Rectal smooth muscle tissue (tissue), 1 donor: ENCODE data around the gene GALNT3.

Experiments
- H3K27ac ChIP-seq: one replicate; pipeline ENCODE4 v1.7.0; 2013; ENCODE audit warnings: low read depth, low read length, inconsistent platforms
- H3K27me3 ChIP-seq: one replicate; pipeline ENCODE4 v1.7.0; 2013; ENCODE audit warnings: low read length; ENCODE audit not compliant: control insufficient read depth, insufficient read depth
- H3K36me3 ChIP-seq: one replicate; pipeline ENCODE4 v1.7.0; 2013; ENCODE audit warnings: low read length; ENCODE audit not compliant: control insufficient read depth, insufficient read depth
- H3K4me1 ChIP-seq: one replicate; pipeline ENCODE4 v1.7.0; 2013; ENCODE audit warnings: low read length; ENCODE audit not compliant: control insufficient read depth, insufficient read depth
- H3K4me3 ChIP-seq: one replicate; pipeline ENCODE4 v1.7.0; 2013; ENCODE audit warnings: low read length
- H3K9ac ChIP-seq: one replicate; pipeline ENCODE4 v1.7.0; 2013; ENCODE audit warnings: low read length

The GALNT3 gene

GRCh38 chr2:165700531-165700930, 93.5 kb downstream of the GALNT3 start:
- Histone ChIP-seq H3K4me3 (no peak overlapping the region), H3K36me3 (no peaks in the 10 kb centered on the region), H3K27me3 (no peaks in the 10 kb centered on the region), H3K9ac (no peak overlapping the region), H3K27ac (no peak overlapping the region), H3K4me1 (no peaks in the 10 kb centered on the region)

GRCh38 chr2:165699946-165700345, 94.1 kb downstream of the GALNT3 start:
- Histone ChIP-seq H3K36me3 (no peaks in the 10 kb centered on the region), H3K27ac (no peak overlapping the region), H3K9ac (no peak overlapping the region), H3K27me3 (no peaks in the 10 kb centered on the region), H3K4me1 (no peaks in the 10 kb centered on the region), H3K4me3 (no peak overlapping the region)

GRCh38 chr2:165698444-165698884, 95.6 kb downstream of the GALNT3 start:
- Histone ChIP-seq H3K36me3 (no peaks in the 10 kb centered on the region), H3K4me1 (no peaks in the 10 kb centered on the region), H3K4me3 (no peak overlapping the region), H3K9ac (no peak overlapping the region), H3K27me3 (no peaks in the 10 kb centered on the region), H3K27ac (no peak overlapping the region)

GRCh38 chr2:165697748-165698443, 96.2 kb downstream of the GALNT3 start:
- Histone ChIP-seq H3K9ac (no peak overlapping the region), H3K36me3 (no peaks in the 10 kb centered on the region), H3K27ac (no peak overlapping the region), H3K4me1 (no peaks in the 10 kb centered on the region), H3K27me3 (no peaks in the 10 kb centered on the region), H3K4me3 (no peak overlapping the region)
